Nephron (organoid): ENCODE measurements around the gene CRABP1.

Experiments
- H3K27ac Mint-ChIP-seq, 3 experiments: 2 replicates each; pipeline ENCODE4 v1.8.0; 2020; ENCODE audit warnings: mixed read lengths in 3 of 3, mild to moderate bottlenecking in 2 of 3, moderate library complexity in 1 of 3
- H3K27me3 Mint-ChIP-seq: 2 replicates; pipeline ENCODE4 v1.8.0; 2021; ENCODE audit warnings: low read depth, mild to moderate bottlenecking, moderate library complexity, mixed read lengths
- H3K36me3 Mint-ChIP-seq: 2 replicates; pipeline ENCODE4 v1.8.0; 2020; ENCODE audit warnings: low read depth, mixed read lengths
- H3K4me1 Mint-ChIP-seq: 2 replicates; pipeline ENCODE4 v1.8.0; 2020; ENCODE audit warnings: mixed read lengths
- H3K4me3 Mint-ChIP-seq, 3 experiments: 2 replicates each; pipeline ENCODE4 v1.8.0; 2020; ENCODE audit warnings: mild to moderate bottlenecking in 3 of 3, mixed read lengths in 3 of 3, moderate library complexity in 2 of 3
- H3K9me3 Mint-ChIP-seq: 2 replicates; pipeline ENCODE4 v1.8.0; 2020; ENCODE audit warnings: mixed read lengths
- TF ChIP-seq, protein P1 (sequence below), 3 experiments: fragments of 200-600 bp; sonication (generic); IDR thresholded peaks; one replicate each; pipeline ENCODE4 v1.5.0; 2021; ENCODE audit warnings: antibody characterized with exemption in 3 of 3; ENCODE audit not compliant: unreplicated experiment in 3 of 3

Gene CRABP1

DNA sequence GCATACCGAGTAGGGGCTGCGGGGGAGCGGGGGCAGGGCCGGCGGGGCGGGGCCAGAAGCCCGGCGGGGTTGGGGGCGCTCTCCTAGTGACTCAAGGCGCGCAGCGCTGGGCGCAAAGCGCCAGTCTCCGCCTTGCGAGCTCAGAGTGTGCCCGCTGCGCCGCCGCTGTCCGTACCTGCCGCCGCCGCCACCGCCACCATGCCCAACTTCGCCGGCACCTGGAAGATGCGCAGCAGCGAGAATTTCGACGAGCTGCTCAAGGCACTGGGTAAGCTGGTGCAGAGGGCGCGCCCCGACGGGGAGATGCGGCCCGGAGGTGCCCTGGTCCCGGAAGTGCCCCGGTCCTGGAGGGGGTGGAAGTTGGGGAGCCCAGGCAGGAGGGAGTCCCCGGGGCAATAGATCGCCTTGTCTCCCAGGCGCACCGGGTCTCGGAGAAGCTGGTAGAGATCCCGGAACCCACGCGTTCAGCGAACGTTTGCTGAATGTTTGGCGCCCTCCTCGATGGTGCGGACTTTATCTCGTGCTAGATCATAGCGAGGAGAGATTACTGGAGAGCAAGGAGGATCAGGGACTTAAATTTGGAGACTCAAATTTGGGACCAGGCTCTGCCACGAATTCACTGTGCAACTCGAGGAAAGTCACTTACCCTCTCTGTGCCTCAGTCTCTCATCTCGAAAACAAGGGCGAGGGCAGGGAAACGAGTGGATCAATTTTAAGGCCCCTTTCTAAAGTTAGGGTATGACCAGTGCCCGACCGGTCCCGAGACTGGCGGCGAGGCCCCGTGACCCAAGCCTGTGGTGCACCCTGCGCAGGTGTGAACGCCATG, at the start of gene CRABP1:
CRABP1 (plus strand) TSS at position 123 of the 826 bp plus-strand sequence; CDS start at position 199, 76 bp downstream.
- peak within 1 kb of the TSS in 2 of 3 experiments; percentile 16 to 56 for H3K27ac Mint-ChIP-seq
- peak within 1 kb of the TSS; percentile 80 to 81 (median 81) for H3K4me3 Mint-ChIP-seq
- TF ChIP-seq, protein P1, sequence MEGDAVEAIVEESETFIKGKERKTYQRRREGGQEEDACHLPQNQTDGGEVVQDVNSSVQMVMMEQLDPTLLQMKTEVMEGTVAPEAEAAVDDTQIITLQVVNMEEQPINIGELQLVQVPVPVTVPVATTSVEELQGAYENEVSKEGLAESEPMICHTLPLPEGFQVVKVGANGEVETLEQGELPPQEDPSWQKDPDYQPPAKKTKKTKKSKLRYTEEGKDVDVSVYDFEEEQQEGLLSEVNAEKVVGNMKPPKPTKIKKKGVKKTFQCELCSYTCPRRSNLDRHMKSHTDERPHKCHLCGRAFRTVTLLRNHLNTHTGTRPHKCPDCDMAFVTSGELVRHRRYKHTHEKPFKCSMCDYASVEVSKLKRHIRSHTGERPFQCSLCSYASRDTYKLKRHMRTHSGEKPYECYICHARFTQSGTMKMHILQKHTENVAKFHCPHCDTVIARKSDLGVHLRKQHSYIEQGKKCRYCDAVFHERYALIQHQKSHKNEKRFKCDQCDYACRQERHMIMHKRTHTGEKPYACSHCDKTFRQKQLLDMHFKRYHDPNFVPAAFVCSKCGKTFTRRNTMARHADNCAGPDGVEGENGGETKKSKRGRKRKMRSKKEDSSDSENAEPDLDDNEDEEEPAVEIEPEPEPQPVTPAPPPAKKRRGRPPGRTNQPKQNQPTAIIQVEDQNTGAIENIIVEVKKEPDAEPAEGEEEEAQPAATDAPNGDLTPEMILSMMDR (IDR thresholded peaks at IDR 0.05; ENCODE audit: unreplicated experiment in 3 of 3): no peak
- peaks cover 64% of the 10 kb centered on the region for H3K27me3 Mint-ChIP-seq
- H3K9me3 Mint-ChIP-seq: no peaks in the 10 kb centered on the region
- H3K4me1 Mint-ChIP-seq: peaks cover 31% of the 10 kb centered on the region
- H3K36me3 Mint-ChIP-seq: peaks cover 14% of the 10 kb centered on the region

DNA sequence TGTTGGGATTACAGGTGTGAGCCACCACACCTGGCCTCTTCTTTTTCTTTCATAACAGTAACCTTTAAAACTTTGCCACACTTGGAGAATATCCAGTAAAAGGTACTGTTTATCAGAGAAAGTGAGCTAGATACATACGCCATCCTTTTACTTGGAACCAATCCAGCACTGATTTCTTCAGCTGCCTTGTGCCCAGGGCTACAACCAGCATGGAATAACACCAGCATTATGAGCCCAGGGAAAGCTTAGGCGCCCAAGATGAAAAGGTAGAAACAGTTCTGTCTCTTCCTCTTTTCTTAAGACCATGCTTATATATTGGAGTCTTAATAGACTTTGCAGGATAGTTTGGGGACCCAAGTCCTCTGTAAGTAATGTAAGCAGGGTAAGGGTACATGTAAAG, 49.1 kb upstream of the CRABP1 start:
- no peak overlapping the region for H3K4me3 Mint-ChIP-seq

DNA sequence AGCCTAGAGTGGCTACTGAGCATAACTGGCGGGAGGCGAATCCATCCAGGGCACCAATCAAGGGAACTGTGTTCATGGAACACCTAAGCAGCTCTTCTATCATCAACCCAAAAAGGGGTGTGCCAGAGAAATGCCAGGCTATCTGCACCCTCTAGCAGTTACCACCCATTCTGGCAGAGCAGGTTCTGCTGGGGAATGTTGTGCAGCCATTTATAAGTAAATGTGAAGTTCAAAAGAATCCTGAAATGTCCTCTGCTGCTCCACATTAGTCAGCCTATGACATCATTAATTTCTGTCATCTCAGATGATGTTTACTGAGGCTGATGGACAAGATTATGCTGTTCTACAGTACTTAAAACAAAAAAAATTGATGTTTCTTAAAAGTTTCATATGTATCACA, 48.5 kb upstream of the CRABP1 start:
- no peak overlapping the region for H3K27ac Mint-ChIP-seq
- no peak overlapping the region for H3K4me3 Mint-ChIP-seq
- H3K9me3 Mint-ChIP-seq: no peaks in the 10 kb centered on the region
- H3K27me3 Mint-ChIP-seq: no peaks in the 10 kb centered on the region
- H3K4me1 Mint-ChIP-seq: no peaks in the 10 kb centered on the region
- TF ChIP-seq, protein P1 (IDR thresholded peaks at IDR 0.05; ENCODE audit: unreplicated experiment in 3 of 3): no peak
- peaks cover 28% of the 10 kb centered on the region for H3K36me3 Mint-ChIP-seq

More for the DNA sequence above, 49.1 kb upstream of the CRABP1 start:
- Mint-ChIP-seq H3K27ac (no peak overlapping the region), H3K27me3 (no peaks in the 10 kb centered on the region), H3K36me3 (peaks cover 35% of the 10 kb centered on the region), H3K4me1 (no peaks in the 10 kb centered on the region), H3K9me3 (no peaks in the 10 kb centered on the region)
- TF ChIP-seq, protein P1 (IDR thresholded peaks at IDR 0.05; ENCODE audit: unreplicated experiment in 3 of 3): no peak

DNA sequence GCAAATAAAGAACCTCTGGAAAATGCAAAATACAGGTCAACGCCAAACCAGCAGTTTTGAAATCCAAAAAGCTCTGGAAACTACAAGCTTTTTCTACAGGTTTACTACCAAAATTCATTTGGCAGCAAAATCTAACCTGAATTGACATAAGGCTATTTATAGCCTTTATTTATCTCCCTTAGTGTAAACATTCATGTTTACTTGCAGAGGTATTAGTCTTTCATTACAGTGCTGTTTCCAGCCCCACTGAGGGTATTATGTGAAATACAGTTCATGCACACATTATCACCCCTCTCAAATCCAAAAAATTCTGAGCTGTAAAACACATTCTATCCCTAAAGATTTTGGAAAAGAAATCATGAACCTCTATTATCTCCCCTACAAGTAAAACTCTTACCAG, 47.9 kb upstream of the CRABP1 start:
- TF ChIP-seq, protein P1 (IDR thresholded peaks at IDR 0.05; ENCODE audit: unreplicated experiment in 3 of 3): no peak
- H3K27ac Mint-ChIP-seq: no peak overlapping the region
- H3K4me3 Mint-ChIP-seq: no peak overlapping the region
- H3K36me3 Mint-ChIP-seq: peaks cover 23% of the 10 kb centered on the region
- no peaks in the 10 kb centered on the region for H3K27me3 Mint-ChIP-seq
- H3K9me3 Mint-ChIP-seq: no peaks in the 10 kb centered on the region
- no peaks in the 10 kb centered on the region for H3K4me1 Mint-ChIP-seq

DNA sequence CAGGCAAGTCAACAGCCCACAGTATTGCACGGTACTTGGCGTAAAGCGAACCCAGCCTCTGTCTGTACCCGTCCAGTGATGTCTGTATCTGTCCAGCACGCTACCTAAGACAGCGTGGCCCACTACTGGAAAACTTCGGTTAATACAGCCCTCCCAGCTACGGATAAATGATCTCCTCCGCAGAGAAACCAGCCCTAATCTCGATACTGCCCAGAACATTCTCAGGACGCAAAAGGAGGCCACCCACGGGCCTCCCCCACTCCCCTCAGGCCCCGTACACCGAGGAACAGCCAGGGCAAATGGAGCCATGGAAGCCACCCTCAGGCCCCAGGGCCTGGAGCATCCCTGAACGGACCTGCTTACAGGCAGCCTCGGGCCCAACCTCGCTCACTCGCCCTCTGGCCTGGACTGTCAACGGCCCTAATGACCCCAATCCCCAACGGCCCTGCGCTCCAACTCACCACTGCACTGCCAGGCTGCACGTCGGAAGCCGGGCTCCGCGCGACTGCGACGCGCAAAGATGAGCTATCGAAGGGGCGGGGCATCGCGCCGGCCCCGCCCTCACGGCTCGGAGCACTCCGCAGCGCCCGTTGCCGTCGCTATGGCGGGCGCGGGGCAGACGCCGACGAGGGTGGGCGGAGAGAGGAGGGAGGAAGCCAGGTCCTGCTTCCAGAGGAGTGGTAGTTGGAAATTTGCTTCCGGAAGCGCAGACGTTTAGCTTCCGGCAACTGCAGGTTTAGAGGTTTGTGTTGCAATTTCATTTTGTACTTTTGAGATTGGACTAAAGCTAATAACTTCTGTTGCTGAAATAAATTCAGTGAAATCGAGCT, 40.8 kb upstream of the CRABP1 start, which contains the start of gene SKIC8:
SKIC8 (minus strand) TSS at position 509 of the 830 bp plus-strand sequence. CDS start 3,923 bp downstream, outside the sequence.
- Mint-ChIP-seq H3K27ac (peak within 1 kb of the TSS; percentile 56 to 94 (median 89)), H3K9me3 (no peaks in the 10 kb centered on the region), H3K4me3 (peak within 1 kb of the TSS; percentile 97 to 99 (median 99)), H3K4me1 (peaks cover 18% of the 10 kb centered on the region), H3K27me3 (peaks cover 16% of the 10 kb centered on the region), H3K36me3 (peaks cover 7% of the 10 kb centered on the region)
- TF ChIP-seq, protein P1 (IDR thresholded peaks at IDR 0.05; ENCODE audit: unreplicated experiment in 3 of 3): no peak
